HG03442 (cell line): ENCODE measurements around the gene GRN.
"Not testable (repeated sequence)": the region's sequence is repeated elsewhere in the genome, so short reads cannot be mapped to it uniquely, and the experiment has no call there.

Experiments
- ATAC-seq: cut with Tn5 transposase; IDR thresholded peaks from one replicate; pipeline ENCODE4 v1.9.1; 2021; ENCODE audit warnings: mild to moderate bottlenecking, moderate library complexity; ENCODE audit not compliant: unreplicated experiment

Gene GRN

DNA sequence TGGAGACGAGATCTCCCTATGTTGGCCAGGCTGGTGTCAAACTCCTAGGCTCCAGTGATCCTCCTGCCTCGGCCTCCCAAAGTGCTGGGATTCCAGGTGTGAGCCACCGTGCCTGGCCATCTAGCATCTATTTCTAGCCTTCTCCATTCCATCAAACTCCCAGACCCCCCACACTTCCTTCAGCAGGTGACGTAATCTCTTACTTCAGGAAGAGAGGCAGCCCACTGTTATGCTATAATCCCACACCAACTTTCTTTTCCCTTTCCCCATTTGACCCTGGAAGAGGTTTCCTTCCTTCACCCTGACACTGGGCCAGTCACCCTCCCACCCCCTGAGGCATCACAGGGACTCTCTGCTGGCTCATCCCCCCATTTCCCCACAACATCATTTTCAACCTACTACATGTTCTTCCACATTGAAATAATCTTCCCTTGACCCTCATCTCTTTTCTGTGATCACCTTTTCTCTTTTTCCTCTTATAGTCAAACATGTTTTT is 36.8 kb downstream of the GRN start:
- no peak for ATAC-seq

DNA sequence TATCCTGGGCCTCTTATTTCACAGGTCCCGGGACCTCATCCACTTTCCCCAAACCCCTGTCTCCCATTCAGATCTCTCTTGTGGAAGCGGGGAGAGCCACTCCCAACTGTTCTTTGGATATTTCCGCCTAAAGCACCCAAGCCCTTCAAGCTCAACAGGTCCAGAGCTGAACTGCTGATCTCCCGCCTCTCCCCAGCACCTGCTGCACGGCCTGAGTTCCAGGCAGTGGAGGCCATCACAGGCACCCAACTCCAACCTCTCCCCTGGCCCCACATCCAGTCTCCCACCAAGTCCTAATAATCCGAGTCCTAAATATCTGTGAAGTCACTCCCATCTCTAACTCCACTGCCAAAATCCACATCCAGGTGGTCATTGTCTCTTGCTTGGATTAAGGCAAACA is 37.8 kb downstream of the GRN start:
- ATAC-seq, result no peak

DNA sequence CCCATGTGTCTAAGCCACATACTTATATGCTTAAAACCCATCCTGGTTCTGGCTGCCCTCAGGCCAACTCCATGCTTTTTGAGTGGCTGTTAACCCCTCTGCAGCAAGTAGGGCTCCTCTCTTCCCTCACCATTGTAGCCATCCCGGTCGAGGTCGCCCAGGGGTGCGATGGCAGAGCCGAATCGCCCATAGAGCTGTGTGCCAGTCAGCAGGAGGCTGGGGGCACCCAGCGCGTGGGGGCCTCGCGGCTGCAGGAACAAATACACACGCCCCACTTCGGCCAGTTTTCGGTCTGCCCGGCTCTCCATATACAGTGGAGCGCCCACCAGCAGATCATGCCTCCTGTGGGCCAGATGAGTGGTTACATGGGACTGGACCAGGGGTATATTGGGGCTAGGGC is 38.3 kb downstream of the GRN start:
- ATAC-seq, result no peak

DNA sequence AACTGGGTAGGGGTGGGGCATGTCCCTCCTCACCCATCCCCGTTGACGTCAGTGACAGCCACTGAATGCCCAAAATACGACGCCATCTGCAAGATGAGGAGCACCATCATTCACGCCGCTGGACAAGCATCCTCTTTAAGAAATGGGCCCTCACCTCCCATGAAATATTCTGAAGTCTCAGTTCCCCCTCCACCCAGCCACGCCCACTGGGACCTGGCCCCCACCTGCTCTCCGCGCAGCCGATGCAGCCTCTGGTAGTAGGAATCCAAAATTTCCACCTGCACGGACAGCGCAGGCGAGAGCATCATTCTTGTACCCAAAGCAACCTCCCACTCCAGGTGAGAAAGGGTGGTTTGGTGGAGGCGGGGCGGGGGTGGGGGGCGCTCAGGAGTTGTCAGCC is 38.8 kb downstream of the GRN start:
- ATAC-seq, result no peak

- ATAC-seq, result no peak
Measured at GRCh38 chr17:44384281-44384822, 39.2 kb downstream of the GRN start.

GRCh38 chr17:44384823-44385286 is 39.8 kb downstream of the GRN start:
- ATAC-seq, result no peak

DNA sequence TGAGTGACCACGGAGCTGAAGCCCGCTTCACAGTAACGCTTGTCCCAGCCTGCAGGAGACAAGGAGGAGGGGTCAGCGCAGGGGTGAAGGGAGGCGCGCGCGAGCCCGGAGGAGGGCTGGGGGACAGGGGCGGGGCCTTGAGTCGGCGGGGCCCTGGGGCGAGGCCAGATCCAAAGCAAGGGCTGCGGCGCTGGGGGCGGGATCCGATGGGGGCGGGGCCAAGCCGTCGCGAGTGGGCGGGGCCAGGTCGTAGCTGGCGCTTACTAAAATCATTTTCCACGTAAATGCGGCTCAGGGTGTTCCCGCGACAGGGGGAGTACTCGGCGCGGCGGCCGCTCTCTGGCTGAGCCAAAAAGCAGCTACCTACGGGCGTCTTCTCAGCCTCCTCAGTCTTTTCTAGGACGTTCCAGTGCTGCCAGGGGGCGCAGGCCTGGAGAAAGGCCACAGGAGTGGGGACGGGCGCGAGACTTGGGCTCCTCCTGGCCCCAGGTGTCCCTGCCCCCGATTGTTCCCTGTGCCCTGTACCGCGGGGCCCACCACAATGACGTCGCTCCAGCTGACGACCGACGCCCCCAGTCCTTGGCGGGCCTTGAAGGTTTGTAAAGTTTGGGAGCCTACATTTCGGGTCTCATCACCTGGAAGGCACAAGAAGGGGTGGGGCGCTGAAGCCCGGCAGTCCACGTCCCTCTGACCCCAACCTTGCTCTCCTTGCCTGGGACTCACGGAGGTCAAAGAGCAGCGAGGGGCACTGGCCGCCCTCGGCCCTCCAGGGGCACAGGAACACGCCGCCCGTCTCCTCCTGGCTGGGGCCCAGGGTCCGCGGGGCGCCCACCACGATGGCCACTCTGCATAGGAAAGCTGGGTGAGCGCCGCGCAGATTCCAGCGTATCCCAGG is 40.4 kb downstream of the GRN start:
- ATAC-seq, result no peak

DNA sequence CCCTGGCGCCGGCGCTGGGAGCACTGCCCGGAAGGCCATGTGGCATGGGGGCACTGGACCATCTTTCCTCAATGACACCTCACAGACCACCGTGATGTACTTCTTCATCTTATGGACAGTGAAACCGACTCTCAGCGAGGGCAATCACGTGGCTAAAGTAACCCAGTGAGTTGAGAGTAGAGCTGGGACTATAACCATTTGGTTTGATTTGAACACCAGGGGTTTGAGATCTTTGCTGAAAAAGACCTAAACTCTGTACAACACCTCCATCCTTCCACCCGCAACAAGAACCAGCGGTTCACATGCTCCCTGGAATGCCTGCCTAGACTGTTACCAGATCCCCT is 41.1 kb downstream of the GRN start:
- ATAC-seq, result no peak

GRCh38 chr17:44387804-44388203 is 42.7 kb downstream of the GRN start:
- ATAC-seq, result no peak

DNA sequence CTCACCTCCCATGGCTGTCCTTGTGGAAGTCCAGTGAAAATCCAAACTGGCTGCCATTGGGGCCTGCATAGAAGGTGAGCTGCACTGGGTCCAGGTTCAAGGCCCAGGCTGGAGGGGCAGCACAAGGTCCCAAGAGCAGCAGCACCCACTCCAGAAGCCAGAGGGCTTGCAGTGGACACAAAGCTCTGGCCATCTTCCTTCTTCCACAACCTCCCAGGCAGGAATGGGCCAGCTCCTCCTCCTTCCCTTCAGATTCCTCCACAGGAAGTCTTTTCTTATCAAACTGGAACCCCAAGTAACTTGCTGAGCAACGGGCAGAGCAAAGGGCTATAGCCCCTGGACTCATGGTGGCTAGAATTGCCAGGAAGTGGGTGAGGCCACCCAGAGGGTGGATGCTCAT is 44.2 kb downstream of the GRN start, which contains the start of gene ITGA2B:
TSS of gene ITGA2B (minus strand) at position 369 of the 400 bp plus-strand sequence. CDS start at position 193, 176 bp downstream.
- no peak for ATAC-seq

DNA sequence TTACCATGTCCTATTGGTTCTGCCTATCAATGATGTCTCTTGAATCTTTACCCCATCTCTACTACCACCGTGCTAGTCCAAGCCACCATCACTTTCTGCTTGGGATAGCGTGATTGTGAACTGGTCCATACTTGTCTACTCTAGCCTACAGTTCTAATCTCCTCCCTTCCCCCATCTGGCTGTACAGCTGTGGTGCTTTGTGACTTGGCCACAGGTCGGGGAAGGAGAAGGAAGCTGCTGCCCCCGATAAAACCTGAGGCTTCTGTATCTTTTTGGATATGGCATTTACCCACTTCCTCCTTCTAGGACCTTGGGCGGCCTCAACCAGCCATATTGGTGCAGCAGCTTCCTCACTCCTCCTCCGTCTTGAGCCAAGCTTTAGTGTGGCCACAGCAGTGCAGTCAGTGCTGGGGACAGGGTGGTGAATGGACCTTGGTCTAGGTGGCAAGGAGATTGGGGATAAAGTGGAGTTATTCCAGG is 44.7 kb downstream of the GRN start:
- no peak for ATAC-seq

GRCh38 chr17:44390250-44390870 is 45.3 kb downstream of the GRN start:
- ATAC-seq, result no peak

DNA sequence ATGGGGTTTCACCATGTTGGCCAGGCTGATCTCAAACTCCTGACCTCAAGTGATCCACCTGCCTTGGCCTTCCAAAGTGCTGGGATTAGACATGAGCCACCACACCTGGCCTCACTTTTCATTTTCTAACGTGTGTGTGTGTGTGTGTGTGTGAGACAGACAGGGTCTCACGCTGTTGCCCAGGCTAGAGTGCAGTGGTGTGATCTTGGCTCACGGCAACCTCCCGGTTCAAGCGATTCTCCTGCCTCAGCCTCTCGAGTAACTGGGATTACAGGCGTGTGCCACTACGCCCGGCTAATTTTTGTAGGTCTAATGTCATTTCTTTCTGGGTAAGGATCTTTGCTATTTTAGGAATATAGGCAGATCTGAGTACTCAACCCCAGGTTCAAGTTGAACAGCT is 49.0 kb downstream of the GRN start:
- ATAC-seq, result not testable (repeated sequence)

- ATAC-seq, result no peak
Measured at GRCh38 chr17:44394833-44395232, 49.7 kb downstream of the GRN start.

GRCh38 chr17:44396946-44397345 is 51.8 kb downstream of the GRN start:
- no peak for ATAC-seq

- ATAC-seq, result no peak
Measured at GRCh38 chr17:44397479-44398440, 52.7 kb downstream of the GRN start.

DNA sequence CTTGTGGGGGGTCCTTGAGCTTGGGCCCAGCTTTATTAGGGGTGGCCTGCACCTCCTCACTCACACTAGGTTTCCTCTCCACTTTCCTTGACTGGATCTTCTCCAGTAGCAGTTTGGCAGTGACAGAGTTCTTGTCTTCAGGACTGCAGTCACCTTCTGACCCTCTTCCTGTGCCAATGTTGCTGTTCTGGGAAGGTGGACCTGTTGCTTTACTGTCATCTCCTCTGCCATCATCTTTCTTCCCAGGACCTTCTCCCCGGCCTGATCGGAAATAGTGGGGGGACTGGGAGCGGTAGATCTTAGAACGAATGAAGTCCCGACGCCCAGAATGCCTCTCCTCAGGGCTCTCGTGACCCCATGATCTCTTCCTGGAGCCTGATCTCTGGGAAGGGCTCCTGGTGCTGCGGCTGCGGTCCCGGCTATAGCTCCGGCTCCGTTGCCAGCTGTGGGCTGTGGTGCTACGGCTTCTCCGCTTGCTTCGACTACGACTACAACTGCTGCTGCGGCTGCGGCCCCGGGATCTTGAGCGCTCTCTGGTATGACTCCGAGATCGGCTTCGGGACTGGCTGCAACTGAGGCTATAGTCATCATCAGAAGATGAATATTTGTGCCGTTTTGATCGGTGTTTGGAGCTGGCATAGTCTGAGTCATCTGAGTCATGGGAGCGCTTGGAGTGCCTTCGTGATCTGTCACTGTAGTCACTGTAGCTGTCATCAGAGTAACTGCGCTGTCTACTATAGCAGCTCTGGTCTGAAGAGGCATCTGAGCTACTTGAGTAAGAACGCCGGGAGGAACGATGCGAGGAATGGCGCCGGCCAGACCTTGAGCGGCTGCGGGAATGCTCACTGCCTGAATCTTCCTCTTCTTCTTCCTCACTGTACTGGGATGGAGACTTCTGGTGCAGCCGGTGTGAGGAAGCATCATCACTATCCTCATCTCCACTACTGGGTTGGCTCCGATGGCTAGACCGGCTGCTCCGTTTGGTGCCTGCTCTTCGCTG is 53.9 kb downstream of the GRN start:
- no peak for ATAC-seq

GRCh38 chr17:44400226-44400847 is 55.2 kb downstream of the GRN start:
- no peak for ATAC-seq
